GM19452 (cell line): Measurements from ENCODE around the gene MELTF.

Source experiments
- ATAC-seq: cut with Tn5 transposase; IDR thresholded peaks from one replicate; pipeline ENCODE4 v1.9.1; 2021; ENCODE audit not compliant: unreplicated experiment

Gene MELTF

DNA sequence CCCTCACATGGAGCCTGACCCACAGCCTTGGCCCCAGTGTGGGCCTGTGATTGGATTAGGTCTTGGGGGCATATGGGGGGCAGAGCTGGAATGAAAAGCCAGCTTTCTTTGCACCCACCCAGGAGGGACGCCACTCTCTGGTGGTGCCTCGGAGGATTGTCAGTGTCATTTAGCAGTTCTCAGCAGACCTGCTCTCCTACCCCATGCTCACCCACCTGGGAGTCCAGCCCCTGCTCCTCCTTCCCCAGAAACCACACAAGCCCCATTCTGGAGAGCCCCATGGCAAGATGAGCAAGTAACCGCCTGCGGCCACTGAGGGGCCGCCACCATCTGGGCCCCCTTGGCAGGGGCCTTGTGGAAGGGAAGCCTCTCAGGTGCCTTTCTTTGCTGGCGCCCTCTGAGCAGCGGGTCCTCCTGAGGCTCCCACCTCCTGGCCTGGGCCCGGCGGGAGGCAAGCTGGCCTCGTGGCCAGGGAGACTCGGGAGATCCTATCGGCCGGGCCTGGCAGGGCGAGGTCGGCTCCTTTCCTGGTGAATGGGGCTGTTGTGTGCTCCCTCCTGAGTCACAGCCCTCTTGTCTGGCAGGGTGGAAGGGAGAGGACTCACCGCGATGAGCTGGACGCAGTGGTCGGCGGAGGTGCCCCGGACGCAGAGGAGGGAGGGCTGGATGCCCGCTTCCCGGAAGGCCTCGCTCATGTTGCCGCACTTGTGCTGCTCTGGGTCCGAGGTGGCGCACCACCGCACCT is 2.3 kb downstream of the MELTF start:
- no peak for ATAC-seq

DNA sequence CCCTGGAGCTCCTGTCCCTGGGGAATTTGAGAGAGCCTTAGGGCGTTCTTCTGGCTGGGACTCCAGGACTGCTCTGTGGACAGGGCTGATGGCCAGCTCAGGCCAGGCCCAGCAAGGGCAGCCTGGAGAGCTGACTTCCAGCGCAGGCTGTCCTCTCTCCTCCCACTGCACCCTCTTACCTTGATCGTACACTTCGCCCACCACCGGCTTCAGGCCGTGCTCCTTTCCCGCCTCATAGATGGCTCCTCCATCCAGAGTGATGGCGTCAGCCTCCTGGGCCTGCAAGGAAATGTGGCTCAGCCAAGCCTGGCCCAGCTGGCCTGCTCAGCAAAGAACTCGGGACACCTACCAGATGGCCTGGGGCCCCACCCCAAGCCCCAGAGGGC is 3.1 kb downstream of the MELTF start:
- ATAC-seq: no peak

DNA sequence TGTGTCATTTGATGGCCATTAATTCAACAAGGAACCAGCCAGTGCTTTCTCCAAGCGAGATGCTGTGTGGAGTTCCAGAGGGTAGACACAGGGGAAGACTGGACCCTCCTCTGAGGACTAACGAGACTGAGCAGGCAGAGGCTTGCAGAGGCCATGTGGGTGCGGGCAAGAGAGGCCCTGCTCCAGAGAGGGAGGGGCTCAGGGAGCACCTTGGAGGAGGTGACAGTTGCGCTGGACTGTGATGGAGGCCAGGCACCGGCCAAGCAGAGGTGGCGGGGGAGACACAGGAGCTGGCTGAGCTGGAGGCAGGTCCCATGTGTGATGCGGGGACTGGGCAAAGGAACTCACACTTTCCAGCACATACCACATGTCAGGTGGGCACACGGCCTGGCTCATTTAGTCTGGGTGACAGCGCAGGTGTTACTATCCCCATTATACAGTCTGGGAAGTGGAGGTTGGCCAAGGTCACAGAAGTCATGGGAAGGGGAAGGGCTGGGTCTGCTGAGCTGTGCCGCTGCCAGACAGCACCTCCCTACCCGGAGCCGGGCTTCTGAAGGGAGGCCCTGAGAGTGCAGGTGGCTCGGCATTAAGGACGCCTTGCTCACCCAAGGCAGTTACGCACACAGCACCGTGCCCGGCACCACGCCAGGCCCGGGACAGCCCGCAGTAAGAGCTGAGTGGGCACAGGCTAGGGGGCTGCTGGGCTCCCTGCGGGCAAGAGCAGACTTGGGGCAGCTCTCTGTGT is 3.7 kb downstream of the MELTF start:
- ATAC-seq: no peak

DNA sequence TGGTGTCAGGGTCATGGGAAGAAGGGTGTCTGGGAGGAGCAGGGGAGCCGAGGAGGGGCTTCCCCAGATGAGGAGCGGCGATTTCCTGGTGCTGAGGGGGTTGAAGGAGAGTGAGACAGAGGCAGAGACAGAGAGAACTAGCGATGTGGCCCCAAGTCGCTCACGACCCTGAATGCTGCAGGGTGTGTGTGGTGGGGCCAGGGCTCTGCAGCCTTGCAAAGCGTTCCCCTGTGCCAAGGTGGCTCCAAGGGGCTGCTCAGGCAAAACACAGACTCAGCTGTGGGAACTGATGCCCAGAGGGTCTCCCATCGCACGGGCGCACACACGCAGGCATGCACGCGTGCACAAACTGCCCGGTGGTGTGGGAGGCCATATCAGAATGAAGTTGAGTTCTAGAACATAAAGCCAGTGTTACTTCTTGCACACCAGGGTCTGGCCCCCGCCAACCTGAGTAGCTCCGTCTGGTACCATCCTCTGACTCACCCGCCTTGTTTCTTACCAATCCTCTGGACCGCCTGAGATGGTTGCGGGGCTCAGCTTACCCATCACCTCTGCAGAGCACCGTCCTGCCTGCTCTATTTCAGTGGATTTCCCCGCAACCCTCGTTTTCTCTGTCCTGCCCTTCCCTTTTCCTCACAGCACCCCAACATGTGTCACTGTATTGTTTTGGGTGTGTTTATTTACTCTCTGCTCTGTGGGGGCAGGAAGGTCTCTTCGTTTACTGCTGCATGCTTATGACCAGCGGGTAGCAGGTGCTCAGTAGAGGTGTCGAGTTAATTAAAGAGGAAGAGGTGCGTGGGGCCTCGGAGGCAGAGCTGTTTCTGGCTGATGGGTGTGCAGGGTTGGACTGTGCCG is 4.5 kb downstream of the MELTF start:
- no peak for ATAC-seq

DNA sequence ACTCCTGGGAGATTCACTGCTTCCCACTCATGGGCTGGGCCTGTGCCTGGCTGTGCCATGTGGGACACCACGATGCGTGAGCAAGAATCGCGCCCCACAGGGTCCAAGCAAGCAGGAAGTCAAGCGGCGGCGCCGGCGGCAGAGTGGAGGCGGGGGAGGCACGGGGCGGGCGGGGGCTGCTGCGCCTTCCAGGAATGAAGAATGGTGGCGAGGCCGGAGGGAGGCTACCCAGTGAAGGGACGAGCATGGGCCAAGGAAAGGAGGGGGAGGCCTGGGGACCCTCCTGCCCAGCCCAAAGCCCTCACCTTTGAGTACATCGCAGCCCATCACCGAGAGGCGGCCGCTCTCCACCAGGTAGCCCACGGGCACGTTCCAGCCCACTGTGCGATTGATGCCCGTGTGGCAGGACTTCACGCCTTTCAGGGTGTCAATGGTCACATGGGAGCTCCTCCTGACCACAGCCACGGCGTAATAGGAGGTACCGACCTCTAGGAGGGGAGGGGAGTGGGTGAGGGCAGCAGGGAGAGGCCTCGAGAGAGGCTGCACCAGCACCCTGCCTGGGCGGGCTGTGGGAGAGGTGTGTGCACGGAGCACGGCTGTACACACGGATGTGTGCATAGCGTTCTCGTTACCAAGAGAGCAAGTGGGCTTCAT is 5.5 kb downstream of the MELTF start:
- no peak for ATAC-seq

DNA sequence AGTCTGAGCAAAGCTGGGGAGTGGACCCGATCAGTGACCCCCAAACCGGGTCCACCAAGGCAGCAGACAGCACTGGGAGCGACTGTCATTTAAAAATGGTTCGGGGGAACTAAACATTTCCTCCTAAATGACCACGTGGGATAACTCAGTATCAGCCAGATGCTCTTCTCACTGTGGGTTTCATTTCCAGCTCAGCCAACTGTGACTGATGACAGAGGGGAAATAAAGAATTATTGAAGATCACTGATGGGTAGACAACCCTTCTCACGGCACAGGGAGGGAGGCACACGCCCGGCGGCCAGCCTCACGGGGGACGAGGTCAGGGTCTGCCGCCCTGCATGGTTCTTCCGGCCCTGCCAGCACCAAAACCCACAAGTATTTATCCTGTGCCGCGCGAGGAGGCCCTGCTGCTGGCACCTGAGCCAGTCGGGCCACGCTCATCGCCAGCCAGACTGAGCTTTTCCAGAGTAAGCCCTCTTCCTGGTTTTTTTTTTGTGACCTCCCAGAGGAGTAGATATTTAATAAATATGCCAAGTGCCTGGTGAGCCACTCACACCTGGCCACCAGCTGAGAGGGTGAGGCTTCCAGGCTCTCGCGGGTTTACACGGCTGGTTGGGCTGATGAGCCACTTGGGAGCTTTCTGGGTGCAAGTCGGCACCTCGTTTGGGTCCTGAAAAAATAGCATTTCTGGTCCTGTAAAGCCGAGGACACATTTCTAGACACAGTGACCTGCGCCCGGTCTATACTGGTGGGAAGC is 6.2 kb downstream of the MELTF start:
- peak; percentile 64 for ATAC-seq

DNA sequence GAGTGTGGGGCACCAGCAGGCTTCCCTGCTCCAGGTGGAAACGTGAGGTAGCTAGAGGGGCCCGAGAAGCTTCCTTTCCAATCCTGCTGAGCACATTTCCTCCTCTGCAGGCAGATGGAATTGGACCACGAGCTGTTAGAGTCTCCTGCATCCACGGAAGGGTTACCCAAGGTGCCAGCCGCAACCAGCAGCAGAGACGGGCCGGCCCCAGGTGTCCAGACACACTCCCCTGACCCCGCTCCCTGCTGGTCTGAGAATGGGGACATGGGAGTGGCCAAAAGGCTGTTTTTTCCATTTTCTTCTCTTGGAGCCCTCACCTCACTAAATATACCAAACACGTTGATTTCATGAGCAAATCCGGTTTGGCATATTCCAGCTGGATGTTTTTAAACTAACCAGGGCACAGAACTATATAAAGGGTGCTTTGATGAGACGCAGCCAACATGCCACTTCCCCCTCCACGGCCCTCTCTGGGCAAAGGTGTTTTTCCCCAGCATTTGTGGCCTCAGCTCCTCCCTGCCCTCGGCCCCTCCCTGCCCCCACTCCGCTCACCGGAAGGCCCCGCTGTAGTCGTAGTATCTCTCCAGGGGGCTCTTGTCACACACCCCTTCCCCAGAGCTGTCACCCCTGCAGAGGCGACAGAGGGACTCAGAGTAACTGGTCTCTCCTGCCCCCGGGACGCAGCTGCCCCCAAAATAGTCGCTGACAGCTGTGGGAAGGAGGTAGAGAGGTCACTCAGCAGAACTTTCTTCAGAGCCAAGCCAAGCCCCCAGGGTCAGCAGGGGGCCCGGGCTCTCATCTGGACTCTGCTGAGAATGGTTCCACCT is 7.0 kb downstream of the MELTF start:
- ATAC-seq: no peak

DNA sequence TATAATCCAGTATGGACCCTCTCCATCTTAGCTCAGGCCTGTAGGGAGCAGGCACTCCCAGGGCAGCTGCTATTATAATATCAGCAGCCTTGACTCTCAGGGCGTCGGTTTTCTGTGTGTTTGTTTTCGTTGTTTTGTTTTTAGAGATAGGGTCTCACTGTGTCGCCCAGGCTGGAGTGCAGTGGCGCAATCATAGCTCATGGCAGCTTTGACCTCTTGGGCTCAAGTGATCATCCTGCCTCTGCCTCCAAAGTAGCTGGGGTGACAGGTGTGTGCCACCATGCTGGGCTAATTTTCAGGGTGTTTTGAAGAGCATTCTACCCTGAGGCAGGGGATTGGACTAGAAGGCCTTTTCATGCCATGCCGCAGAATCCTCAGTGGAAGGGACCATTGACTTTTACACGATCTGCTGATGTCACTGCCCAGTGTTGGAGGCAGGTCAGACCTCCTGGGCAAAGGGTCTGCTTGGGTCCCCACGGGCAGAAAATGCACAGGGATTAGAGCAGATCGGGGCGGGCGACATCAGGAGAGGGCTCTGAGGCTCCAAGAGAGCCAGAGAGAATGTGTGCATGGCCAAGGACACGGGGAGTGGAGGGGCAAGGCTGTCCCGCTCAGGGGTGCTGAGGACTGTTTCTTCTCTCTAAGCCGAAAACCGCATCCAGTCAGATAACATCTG is 7.8 kb downstream of the MELTF start:
- no peak for ATAC-seq

DNA sequence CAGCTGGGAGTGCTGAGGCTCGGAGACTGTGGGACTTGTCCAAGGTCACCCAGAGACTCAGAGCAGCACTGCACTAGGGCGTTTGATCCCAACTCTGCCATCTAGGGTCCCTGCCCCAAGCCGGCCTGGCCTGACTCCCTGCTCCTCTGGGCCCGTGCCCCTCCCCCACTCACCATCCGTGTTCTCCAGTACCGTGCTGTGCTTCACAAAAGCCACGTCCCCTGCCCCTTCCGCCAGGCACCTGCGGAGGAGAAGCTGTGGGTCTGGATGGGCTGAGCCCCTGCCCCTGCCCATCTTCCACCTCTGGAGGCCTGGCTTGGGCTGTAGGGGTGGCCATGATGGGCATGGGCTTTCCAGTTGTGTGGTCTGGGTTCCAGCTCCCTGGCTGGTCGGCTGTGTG is 8.4 kb downstream of the MELTF start:
- no peak for ATAC-seq

DNA sequence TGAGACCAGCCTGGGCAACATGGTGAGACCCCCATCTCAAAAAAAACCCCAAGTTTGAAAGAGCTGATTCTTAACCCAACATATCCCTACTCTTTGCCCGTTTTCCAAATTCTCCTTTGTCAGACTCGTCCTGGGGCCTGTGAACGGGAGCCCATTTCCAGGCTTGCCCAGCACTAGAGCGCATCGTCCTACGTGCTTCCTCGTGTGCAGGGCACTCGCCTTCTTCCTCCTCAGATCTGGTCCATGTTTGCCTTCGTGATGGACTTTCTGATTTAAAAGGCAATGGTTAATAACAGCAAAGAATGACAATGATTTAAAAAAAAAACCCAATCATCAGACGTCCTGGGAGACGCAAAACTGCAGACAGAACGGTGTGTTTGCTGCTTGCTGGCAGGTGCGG is 10.1 kb downstream of the MELTF start:
- ATAC-seq: no peak

DNA sequence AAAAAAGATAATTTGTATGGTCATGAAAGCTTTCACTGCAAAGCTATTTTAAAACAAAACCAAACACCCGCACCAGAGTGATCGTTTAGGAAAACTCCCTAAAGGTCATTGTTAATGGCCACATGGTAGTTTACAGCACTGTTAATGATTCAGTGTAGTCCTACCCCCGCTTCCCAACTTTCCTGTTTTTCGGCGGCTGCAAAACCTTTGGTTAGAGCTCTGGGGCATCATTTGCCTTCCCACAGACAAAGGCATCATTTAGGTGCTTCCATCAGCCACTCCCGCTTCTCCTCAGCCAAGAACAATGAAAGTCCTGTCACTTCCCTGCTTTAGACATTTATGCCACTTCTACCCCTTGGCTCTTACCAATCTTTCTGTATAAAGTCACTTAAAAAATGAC is 10.6 kb downstream of the MELTF start:
- no peak for ATAC-seq

DNA sequence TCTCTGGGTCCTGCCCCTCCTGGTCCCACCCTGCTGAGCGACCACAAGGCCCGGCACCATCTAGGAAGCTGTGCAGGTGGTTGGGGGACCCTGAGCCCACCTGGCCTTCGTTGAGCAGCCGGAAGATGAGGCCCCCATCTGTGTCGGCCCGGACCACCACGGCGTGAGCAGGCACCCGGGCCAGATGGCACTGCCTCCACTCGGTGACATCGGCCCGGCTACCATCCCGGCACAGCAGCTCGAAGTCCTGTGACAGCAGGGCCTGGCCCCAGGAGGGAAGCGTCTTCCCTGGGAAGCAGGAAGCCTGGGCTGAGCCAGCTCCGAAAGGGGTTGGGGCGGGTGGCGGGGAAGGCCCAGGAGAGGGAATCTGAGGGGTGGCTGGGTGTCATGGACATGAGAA is 12.6 kb downstream of the MELTF start:
- no peak for ATAC-seq

DNA sequence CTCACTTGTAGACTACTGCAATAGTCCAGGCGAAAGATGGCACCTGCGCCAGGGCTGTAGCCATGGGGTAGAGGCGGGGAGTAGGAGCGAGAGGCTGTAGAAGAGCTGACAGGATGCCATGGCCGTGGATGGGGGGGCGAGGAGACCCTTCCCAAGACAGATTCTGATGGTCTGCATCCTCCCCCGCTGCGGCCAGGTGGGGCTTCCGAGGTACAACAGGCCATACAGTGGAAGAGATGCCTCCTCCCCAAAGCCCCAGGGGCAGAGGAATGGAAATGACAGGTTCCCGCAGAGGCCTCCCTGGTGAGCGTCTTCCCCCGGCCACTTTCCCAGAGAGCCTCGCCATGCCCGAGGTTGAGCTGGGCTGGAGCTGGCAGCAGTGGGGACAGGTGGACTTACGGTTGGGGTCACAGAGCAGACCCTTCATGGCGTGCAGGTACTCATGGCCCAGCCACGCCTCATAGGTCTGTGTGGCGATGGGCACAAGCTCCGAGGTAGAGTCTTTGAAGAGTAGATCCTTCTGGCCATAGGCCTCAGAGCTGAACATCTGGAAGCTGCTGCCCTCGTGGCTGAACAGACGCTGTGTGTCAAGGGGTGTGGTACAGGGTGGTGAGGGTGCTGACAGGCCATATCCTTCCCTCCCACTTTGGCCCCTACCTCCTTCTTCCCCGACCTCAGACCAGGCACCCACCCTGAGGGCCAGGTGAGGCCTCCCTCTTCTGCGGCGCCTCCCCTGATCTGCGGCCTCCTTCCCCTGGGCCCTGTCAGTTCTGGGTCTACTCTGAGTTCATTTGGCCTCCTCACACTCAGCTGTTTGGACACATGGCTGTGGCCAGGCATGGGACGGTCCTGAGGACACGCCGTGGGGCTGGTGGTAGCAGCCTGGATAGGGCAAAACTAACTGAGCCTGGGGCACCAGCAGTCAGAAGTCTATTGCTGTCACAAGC is 13.6 kb downstream of the MELTF start:
- ATAC-seq: no peak

DNA sequence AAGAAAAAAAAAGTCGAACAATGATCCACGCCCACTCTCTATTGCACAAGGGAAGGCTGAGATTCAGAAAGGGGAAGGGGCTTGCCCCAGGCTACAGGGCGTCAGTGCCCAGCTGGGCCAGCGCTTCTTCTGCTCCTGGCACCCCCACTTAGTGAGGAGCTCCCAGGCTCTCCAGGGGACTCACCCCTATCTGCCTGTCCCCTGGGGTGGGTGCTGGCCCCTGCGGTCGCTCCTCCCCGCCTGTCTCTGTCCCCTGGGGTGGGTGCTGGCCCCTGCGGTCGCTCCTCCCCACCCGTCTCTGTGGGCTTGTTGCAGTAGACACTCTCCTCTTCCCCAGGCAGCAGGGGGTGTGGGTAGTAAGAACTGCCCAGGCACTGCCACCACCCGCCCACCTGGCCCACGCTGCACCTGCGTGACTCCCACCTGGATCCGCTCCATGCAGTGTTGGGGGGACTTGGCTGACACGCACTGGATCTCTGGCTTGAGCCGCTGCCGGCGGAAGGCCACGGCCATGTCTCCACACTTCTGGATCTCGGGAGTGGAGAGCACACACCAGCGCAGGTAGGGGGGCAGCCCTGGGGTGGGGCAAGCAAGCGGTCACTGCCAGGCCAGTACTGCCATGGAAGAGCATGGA is 14.6 kb downstream of the MELTF start:
- no peak for ATAC-seq

DNA sequence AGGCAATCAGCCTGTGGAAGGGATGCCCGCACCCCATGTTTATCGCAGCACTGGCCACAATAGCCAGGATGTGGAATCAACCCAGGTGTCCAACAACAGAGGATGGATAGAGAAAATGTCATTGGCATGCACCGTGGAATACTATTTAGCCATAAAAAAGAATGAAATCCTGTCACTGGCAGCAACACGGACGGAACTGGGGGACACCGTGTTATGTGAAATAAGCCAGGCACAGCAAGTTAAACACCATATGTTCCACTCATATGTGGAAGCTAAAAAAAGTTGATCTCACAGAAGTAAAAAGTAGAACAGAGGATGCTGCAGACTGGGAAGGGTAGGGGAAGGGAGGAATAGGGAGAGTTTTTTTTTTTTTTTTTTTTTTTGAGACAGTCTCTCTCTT is 15.6 kb downstream of the MELTF start:
- no peak for ATAC-seq

DNA sequence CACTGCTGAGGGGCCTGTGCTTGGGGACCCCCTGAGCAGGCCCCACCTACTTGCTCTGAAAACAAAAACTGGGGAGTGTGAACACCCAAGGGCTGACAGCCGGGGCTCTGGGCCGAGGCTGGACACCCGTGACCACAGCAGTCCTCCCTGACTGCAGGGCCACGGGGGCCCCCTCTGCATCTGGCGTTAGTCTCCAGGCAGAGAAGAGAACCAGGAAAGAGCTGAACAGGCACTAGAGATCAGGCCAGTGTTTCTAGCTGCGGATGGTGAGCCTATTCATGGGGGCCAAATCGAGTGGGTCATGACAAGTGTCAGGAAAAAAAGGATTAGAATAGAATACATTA is 17.1 kb downstream of the MELTF start:
- no peak for ATAC-seq

DNA sequence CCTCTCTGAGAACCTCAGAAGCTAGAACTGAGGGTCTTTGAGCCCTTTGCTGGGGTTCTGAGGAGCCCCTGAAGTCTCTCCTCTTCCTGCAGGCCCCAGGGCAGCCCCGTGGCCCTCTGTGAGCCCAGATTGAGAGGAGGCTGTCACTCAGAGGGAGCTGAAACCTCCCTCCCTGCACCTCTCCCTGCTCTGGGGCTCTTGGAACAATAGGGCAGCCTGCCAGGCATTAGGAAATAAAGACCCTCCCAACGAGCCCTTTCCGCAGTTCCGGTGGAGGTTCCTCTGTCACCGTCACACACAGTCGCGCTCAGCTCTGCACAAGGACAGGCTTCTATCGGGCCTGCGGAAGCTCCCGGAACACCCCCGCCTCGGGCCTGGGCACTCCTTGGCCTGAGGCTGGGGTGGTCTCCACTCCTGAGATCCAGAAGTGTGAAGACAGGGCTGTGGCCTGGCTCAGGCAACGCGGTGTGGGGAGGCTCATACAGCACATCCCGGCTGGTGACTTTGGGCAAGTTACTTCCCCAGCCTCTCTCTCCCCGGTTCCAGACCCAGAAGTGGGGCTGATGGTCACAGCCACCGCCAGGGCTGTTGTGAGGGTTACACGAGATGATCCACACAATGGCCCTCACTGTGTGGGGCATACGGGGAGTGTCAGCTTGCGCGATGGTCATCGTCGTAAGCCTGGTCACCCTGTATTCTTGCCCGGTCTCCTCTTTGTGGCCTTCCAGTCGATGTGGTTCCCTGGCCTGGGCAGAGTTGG is 17.7 kb downstream of the MELTF start:
- ATAC-seq: no peak
